PC-9 (cell line): Measurements from ENCODE around the gene SH3PXD2A. TPM values are rescaled to one million over a fixed set of nuclear protein-coding genes. Genes with fewer than 3 reads are reported as not detected.
A peak's percentile ranks its signal among the peaks of the same experiment; 100 is the strongest.

ENCODE experiments used
- BruUV-seq: library from RNA; stranded (reverse); fragments of 400-500 nt; replicated peaks from 2 replicates; lab custom pipeline; 2021; lab: Mats Ljungman, UMichigan
- CTCF ChIA-PET: fragments of 300-600 bp; sonication (Branson Sonifier 250); formaldehyde crosslinking; loops from one replicate; lab custom pipeline; 2022; ENCODE audit warnings: antibody characterized with exemption; lab: Charles Lee
- POLR2A ChIA-PET: fragments of 300-600 bp; sonication (Branson Sonifier 250); formaldehyde crosslinking; loops from one replicate; lab custom pipeline; 2022; ENCODE audit warnings: antibody characterized with exemption; ENCODE audit not compliant: unreplicated experiment; lab: Charles Lee
- DNase-seq, 2 experiments: peaks; one replicate each; pipeline versions ENCODE4 v3.0.0 to v3.0.0-alpha.2; 2015 to 2022; ENCODE audit warnings: mixed read lengths in 1 of 2
- H2AFZ ChIP-seq: fragments of 200-600 bp; sonication (generic); 2 replicates; pipeline ENCODE4 v1.8.1; 2017; ENCODE audit warnings: antibody characterized with exemption
- H3F3A ChIP-seq: fragments of 200-600 bp; sonication (generic); 2 replicates; pipeline ENCODE4 v1.8.1; 2017; ENCODE audit warnings: antibody characterized with exemption, mild to moderate bottlenecking, low read depth; ENCODE audit not compliant: insufficient read depth
- H3K27ac ChIP-seq: fragments of 200-600 bp; sonication (generic); 2 replicates; pipeline ENCODE4 v1.6.1; 2016; ENCODE audit warnings: mixed run types
- H3K27me3 ChIP-seq: fragments of 200-600 bp; sonication (generic); 2 replicates; pipeline ENCODE4 v1.6.1; 2016; ENCODE audit warnings: low read depth, mixed run types; ENCODE audit not compliant: insufficient read depth
- H3K36me3 ChIP-seq: fragments of 200-600 bp; sonication (generic); 2 replicates; pipeline ENCODE4 v1.6.1; 2016; ENCODE audit warnings: low read depth, mixed run types
- H3K4me1 ChIP-seq: fragments of 200-600 bp; sonication (generic); replicated peaks from 2 replicates; pipeline ENCODE4 v1.6.1; 2016; ENCODE audit warnings: mixed run types; ENCODE audit not compliant: insufficient read depth
- H3K4me2 ChIP-seq: fragments of 200-600 bp; sonication (generic); 2 replicates; pipeline ENCODE4 v1.6.1; 2017; ENCODE audit warnings: mixed run types
- H3K4me3 ChIP-seq: fragments of 200-600 bp; sonication (generic); 2 replicates; pipeline ENCODE4 v1.6.1; 2016; ENCODE audit warnings: mixed run types
- H3K79me2 ChIP-seq: fragments of 200-600 bp; sonication (generic); 2 replicates; pipeline ENCODE4 v1.6.1; 2017; ENCODE audit warnings: low read depth, mixed run types
- H3K9me2 ChIP-seq: fragments of 200-600 bp; sonication (generic); 2 replicates; pipeline ENCODE4 v1.8.1; 2017; ENCODE audit warnings: mild to moderate bottlenecking; ENCODE audit not compliant: insufficient read depth
- H3K9me3 ChIP-seq: fragments of 200-600 bp; sonication (generic); 2 replicates; pipeline ENCODE4 v1.8.1; 2016; ENCODE audit warnings: low read depth; ENCODE audit not compliant: insufficient read depth
- H4K20me1 ChIP-seq: fragments of 200-600 bp; sonication (generic); 2 replicates; pipeline ENCODE4 v1.8.1; 2017; ENCODE audit not compliant: insufficient read depth
- EZH2 ChIP-seq: fragments of 200-600 bp; sonication (generic); IDR thresholded peaks from 2 replicates; pipeline ENCODE4 v1.8.0; 2017; ENCODE audit warnings: antibody characterized with exemption, low read depth
- intact Hi-C: fragments of 100-400 bp; cut with micrococcal nuclease; formaldehyde crosslinking; loops from one replicate; pipeline ENCODE4 v1.10.0; 2022; ENCODE audit not compliant: unreplicated experiment
- total RNA-seq: library from RNA; stranded (reverse); gene quantifications from 2 replicates; pipeline ENCODE4 v1.2.3, GENCODE V29; 2021
- TF ChIP-seq, protein P1 (sequence below): fragments of 200-600 bp; sonication (generic); conservative IDR thresholded peaks from 2 replicates; pipeline ENCODE4 v1.6.1; 2017; ENCODE audit warnings: mixed run types, antibody characterized with exemption, mild to moderate bottlenecking, moderate library complexity

SH3PXD2A gene
- total RNA-seq, 1 experiment from 2014 or later: 12.5 TPM

DNA sequence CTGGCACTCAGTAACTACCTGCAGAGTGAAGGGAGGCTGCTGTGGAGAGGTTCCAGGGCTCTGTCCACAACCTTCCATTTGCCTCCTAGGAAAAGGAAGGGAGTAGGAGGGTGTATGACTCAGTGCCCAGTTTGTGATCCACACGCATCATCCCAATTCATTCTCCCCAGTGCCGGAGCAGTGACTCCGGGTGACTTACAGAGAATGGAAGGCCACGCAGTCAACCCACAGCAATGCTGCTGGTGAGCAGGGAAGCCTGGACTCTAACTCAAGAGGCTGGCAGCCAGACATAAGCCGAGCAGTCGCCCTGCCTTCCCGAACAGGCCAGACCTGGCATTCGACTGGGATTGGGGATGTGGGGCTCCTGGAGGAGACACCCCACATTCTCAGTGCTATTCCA is 139.9 kb downstream of the SH3PXD2A start:
- peaks cover 38% of the 10 kb centered on the region for H3K4me1 ChIP-seq
- peak overlapping the region; percentile 53 for H3K4me2 ChIP-seq
- H3K27me3 ChIP-seq: no peaks in the 10 kb centered on the region
- no peak overlapping the region for H3K4me3 ChIP-seq
- H3F3A ChIP-seq: no peaks in the 10 kb centered on the region; the same call in 1 of the 2 replicates
- ChIA-PET CTCF (no interaction called here), POLR2A (no interaction called here)
- H3K9me3 ChIP-seq: no peaks in the 10 kb centered on the region
- no peaks in the 10 kb centered on the region for H3K36me3 ChIP-seq
- no peaks in the 10 kb centered on the region for H3K9me2 ChIP-seq
- TF ChIP-seq, protein P1, sequence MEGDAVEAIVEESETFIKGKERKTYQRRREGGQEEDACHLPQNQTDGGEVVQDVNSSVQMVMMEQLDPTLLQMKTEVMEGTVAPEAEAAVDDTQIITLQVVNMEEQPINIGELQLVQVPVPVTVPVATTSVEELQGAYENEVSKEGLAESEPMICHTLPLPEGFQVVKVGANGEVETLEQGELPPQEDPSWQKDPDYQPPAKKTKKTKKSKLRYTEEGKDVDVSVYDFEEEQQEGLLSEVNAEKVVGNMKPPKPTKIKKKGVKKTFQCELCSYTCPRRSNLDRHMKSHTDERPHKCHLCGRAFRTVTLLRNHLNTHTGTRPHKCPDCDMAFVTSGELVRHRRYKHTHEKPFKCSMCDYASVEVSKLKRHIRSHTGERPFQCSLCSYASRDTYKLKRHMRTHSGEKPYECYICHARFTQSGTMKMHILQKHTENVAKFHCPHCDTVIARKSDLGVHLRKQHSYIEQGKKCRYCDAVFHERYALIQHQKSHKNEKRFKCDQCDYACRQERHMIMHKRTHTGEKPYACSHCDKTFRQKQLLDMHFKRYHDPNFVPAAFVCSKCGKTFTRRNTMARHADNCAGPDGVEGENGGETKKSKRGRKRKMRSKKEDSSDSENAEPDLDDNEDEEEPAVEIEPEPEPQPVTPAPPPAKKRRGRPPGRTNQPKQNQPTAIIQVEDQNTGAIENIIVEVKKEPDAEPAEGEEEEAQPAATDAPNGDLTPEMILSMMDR: no peak
- TF ChIP-seq EZH2: no peak
- H3K27ac ChIP-seq: no peak overlapping the region
- intact Hi-C loops: loop anchor here (5.0 to 10.0 kb wide), 5 partner anchors 42 to 489 kb away; partner anchors contain the start of gene SFR1
- H4K20me1 ChIP-seq: no peaks in the 10 kb centered on the region
- no TSS peak for BruUV-seq
- peak in 1 of 2 experiments; percentile 34 for DNase-seq
- no peak overlapping the region for H2AFZ ChIP-seq
- H3K79me2 ChIP-seq: no peaks in the 10 kb centered on the region

- Histone ChIP-seq H2AFZ (no peak overlapping the region), H3K9me2 (no peaks in the 10 kb centered on the region), H3K4me3 (no peak overlapping the region), H3K79me2 (no peaks in the 10 kb centered on the region), H3K27ac (no peak overlapping the region), H3K27me3 (no peaks in the 10 kb centered on the region), H3K4me2 (no peak overlapping the region), H3K36me3 (no peaks in the 10 kb centered on the region), H3K4me1 (peaks cover 43% of the 10 kb centered on the region), H3K9me3 (no peaks in the 10 kb centered on the region), H3F3A (peaks cover 5% of the 10 kb centered on the region; the same call in 1 of the 2 replicates), H4K20me1 (no peaks in the 10 kb centered on the region)
- CTCF ChIA-PET: no interaction called here
- POLR2A ChIA-PET: no interaction called here
- intact Hi-C loops: loop anchor here (10.0 kb wide), 4 partner anchors 70 to 490 kb away; partner anchors contain the start of gene SFR1
- BruUV-seq: no TSS peak
- TF ChIP-seq, protein P1: no peak
- no peak for TF ChIP-seq EZH2
- no peak for DNase-seq
Measured at GRCh38 chr10:103714232-103714891, 141.0 kb downstream of the SH3PXD2A start.

GRCh38 chr10:103713676-103714075 is 141.7 kb downstream of the SH3PXD2A start:
- Histone ChIP-seq H2AFZ (no peak overlapping the region), H3K4me2 (no peak overlapping the region), H3F3A (peaks cover 10% of the 10 kb centered on the region; the same call in 1 of the 2 replicates), H3K79me2 (no peaks in the 10 kb centered on the region), H3K27ac (no peak overlapping the region), H3K36me3 (no peaks in the 10 kb centered on the region), H3K9me2 (no peaks in the 10 kb centered on the region), H4K20me1 (no peaks in the 10 kb centered on the region), H3K27me3 (no peaks in the 10 kb centered on the region), H3K9me3 (no peaks in the 10 kb centered on the region), H3K4me3 (no peak overlapping the region), H3K4me1 (peaks cover 43% of the 10 kb centered on the region)
- CTCF ChIA-PET: no interaction called here
- intact Hi-C loops: loop anchor here (1.0 to 10.0 kb wide), 7 partner anchors 71 to 491 kb away; partner anchors contain the start of gene SFR1
- POLR2A ChIA-PET: no interaction called here
- BruUV-seq: no TSS peak
- TF ChIP-seq EZH2: no peak
- TF ChIP-seq, protein P1: no peak
- no peak for DNase-seq
